ENCODE data around the gene LINC01488.

LINC01488 gene

DNA sequence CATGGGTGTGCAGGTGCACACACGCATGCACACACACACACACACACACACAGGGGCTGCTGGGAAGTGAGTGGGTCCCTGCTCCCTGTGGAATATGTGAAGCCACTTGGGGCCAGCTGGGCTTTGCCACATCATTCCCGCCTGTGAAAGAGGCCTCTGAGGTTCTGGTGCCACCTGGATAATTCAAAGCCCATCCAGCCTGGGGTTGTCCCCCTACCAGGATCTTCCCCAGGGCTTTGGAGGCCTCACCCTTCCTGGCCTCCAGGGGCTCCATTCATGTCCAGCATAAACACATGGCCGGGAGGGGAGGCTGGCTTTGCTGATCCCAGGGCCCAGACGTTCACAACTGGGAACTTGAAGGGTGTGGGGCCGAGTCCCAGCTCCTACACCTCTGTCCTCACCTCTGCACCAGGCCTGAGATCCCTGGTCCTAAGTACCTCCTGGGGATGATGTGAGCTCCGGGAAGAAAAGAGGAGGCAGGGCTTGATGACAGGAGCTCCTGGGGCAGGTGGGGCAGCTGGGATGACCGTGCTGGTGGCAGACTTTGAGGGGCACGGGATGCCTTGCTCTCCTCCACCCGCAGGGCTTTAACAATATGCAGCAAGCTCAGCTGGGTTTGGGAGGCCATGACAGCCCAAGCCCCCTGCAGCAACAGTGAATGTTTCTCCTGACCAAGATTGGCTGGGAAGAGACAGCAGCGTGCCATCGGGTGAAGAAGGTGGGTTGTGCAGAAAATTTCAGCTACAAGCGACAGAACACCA is 14.2 kb downstream of the LINC01488 start:
- TF ChIP-seq, protein P1, sequence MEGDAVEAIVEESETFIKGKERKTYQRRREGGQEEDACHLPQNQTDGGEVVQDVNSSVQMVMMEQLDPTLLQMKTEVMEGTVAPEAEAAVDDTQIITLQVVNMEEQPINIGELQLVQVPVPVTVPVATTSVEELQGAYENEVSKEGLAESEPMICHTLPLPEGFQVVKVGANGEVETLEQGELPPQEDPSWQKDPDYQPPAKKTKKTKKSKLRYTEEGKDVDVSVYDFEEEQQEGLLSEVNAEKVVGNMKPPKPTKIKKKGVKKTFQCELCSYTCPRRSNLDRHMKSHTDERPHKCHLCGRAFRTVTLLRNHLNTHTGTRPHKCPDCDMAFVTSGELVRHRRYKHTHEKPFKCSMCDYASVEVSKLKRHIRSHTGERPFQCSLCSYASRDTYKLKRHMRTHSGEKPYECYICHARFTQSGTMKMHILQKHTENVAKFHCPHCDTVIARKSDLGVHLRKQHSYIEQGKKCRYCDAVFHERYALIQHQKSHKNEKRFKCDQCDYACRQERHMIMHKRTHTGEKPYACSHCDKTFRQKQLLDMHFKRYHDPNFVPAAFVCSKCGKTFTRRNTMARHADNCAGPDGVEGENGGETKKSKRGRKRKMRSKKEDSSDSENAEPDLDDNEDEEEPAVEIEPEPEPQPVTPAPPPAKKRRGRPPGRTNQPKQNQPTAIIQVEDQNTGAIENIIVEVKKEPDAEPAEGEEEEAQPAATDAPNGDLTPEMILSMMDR (IDR thresholded peaks at IDR 0.05; ENCODE audit: insufficient read depth, low read length, poor library complexity, severe bottlenecking): no peak
- TF ChIP-seq EZH2phosphoT487 (conservative IDR thresholded peaks at IDR 0.05; ENCODE audit: low read length): no peak
- Histone ChIP-seq H3K9me2 (replicated peaks; ENCODE audit: insufficient read depth, low read length) (no peaks in the 10 kb centered on the region), H3F3A (ENCODE audit: insufficient read depth) (no peaks in the 10 kb centered on the region), H3K79me2 (ENCODE audit: insufficient read depth, low read length) (no peaks in the 10 kb centered on the region), H3K36me3 (ENCODE audit: low read length) (no peaks in the 10 kb centered on the region), H3K9me3 (ENCODE audit: insufficient read depth, low read length) (no peaks in the 10 kb centered on the region), H3K27ac (ENCODE audit: low read depth, low read length) (no peak overlapping the region), H2AFZ (ENCODE audit: low read depth, low read length, severe bottlenecking) (no peak overlapping the region), H3K4me2 (ENCODE audit: low read depth, low read length, poor library complexity, severe bottlenecking) (no peak overlapping the region), H4K20me1 (ENCODE audit: low read depth, low read length) (no peaks in the 10 kb centered on the region), H3K4me3 (ENCODE audit: insufficient read depth, low read length, poor library complexity, severe bottlenecking) (no peak overlapping the region), H3K27me3 (ENCODE audit: low read length) (no peaks in the 10 kb centered on the region), H3K9ac (ENCODE audit: low read length) (no peak overlapping the region)

DNA sequence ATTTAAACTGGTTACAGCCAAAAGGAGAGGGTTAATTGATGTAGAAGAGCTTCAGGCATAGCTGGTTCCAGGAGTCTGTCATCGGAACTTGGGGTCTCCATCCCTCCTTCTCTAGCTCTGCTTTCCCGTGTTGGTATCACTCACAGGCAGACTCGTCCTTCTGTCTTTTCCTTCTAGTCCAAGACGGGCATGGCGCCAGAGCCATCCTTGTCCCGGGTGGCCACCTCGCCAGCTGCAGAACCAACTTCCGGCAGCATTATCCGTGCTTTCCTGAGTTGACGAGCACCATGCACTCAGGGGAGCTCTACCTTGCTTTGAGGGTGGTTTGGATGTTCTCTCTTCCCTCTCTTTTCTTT is 14.7 kb downstream of the LINC01488 start:
- H3K4me3 ChIP-seq (ENCODE audit: insufficient read depth, low read length, poor library complexity, severe bottlenecking): no peak overlapping the region

DNA sequence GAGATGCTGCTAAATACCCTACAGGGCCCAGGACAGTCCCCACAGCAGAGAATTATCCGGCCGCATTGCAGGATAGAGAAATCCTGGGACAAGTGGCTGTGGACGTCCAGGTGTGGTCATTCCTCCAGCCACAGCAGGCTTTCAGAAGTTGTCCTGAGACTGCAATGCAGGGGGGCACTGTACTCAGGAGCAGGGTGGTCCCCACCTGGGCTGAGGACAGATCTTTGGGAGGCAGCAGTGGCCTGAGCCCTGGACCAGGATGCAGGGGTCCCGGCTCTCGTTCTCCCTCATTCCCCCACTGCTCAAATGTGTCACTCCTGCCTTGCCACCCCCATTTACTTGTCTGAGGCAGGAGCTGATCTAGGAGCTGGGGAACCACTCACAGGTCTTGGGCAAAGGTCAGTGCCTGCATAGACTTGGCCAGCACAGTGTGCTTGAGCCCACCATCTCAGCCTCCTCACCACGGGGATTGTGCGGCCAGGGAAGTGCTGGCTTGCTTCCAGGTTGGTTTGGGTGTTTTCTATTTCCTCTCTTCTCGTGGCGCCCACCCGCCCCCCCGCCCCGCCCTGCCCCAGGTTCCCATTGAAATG is 15.3 kb downstream of the LINC01488 start:
- no peak for TF ChIP-seq EZH2phosphoT487 (conservative IDR thresholded peaks at IDR 0.05; ENCODE audit: low read length)
- TF ChIP-seq, protein P1 (IDR thresholded peaks at IDR 0.05; ENCODE audit: insufficient read depth, low read length, poor library complexity, severe bottlenecking): no peak
- no peaks in the 10 kb centered on the region for H4K20me1 ChIP-seq (ENCODE audit: low read depth, low read length)
- no peaks in the 10 kb centered on the region for H3K27me3 ChIP-seq (ENCODE audit: low read length)
- H3K9me2 ChIP-seq (replicated peaks; ENCODE audit: insufficient read depth, low read length): no peaks in the 10 kb centered on the region
- H3K36me3 ChIP-seq (ENCODE audit: low read length): no peaks in the 10 kb centered on the region
- H3K9me3 ChIP-seq (ENCODE audit: insufficient read depth, low read length): no peaks in the 10 kb centered on the region
- H3K4me2 ChIP-seq (ENCODE audit: low read depth, low read length, poor library complexity, severe bottlenecking): no peak overlapping the region
- H3K9ac ChIP-seq (ENCODE audit: low read length): no peak overlapping the region
- H3K4me3 ChIP-seq (ENCODE audit: insufficient read depth, low read length, poor library complexity, severe bottlenecking): no peak overlapping the region
- no peak overlapping the region for H3K27ac ChIP-seq (ENCODE audit: low read depth, low read length)
- no peaks in the 10 kb centered on the region for H3K79me2 ChIP-seq (ENCODE audit: insufficient read depth, low read length)
- no peaks in the 10 kb centered on the region for H3F3A ChIP-seq (ENCODE audit: insufficient read depth)
- H2AFZ ChIP-seq (ENCODE audit: low read depth, low read length, severe bottlenecking): no peak overlapping the region

More for the DNA sequence above, 14.7 kb downstream of the LINC01488 start:
- Histone ChIP-seq H3K79me2 (ENCODE audit: insufficient read depth, low read length) (no peaks in the 10 kb centered on the region), H3F3A (ENCODE audit: insufficient read depth) (no peaks in the 10 kb centered on the region), H3K36me3 (ENCODE audit: low read length) (no peaks in the 10 kb centered on the region), H3K9me2 (replicated peaks; ENCODE audit: insufficient read depth, low read length) (no peaks in the 10 kb centered on the region), H3K27me3 (ENCODE audit: low read length) (no peaks in the 10 kb centered on the region), H4K20me1 (ENCODE audit: low read depth, low read length) (no peaks in the 10 kb centered on the region), H2AFZ (ENCODE audit: low read depth, low read length, severe bottlenecking) (no peak overlapping the region), H3K9me3 (ENCODE audit: insufficient read depth, low read length) (no peaks in the 10 kb centered on the region), H3K27ac (ENCODE audit: low read depth, low read length) (no peak overlapping the region), H3K4me2 (ENCODE audit: low read depth, low read length, poor library complexity, severe bottlenecking) (no peak overlapping the region), H3K9ac (ENCODE audit: low read length) (no peak overlapping the region)
- TF ChIP-seq, protein P1 (IDR thresholded peaks at IDR 0.05; ENCODE audit: insufficient read depth, low read length, poor library complexity, severe bottlenecking): no peak
- no peak for TF ChIP-seq EZH2phosphoT487 (conservative IDR thresholded peaks at IDR 0.05; ENCODE audit: low read length)

Measured in SU-DHL-6 (cell line).